PC-9 (cell line): ENCODE data around the gene PFKP. TPM values are rescaled to one million over a fixed set of nuclear protein-coding genes. Genes with fewer than 3 reads are reported as not detected.
A peak's percentile ranks its signal among the peaks of the same experiment; 100 is the strongest.

Experiments used
- BruUV-seq: library from RNA; stranded (reverse); fragments of 400-500 nt; replicated peaks from 2 replicates; lab custom pipeline; 2021; lab: Mats Ljungman, UMichigan
- CTCF ChIA-PET: fragments of 300-600 bp; sonication (Branson Sonifier 250); formaldehyde crosslinking; loops from one replicate; lab custom pipeline; 2022; ENCODE audit warnings: antibody characterized with exemption; lab: Charles Lee
- POLR2A ChIA-PET: fragments of 300-600 bp; sonication (Branson Sonifier 250); formaldehyde crosslinking; loops from one replicate; lab custom pipeline; 2022; ENCODE audit warnings: antibody characterized with exemption; ENCODE audit not compliant: unreplicated experiment; lab: Charles Lee
- DNase-seq, 2 experiments: peaks; one replicate each; pipeline versions ENCODE4 v3.0.0 to v3.0.0-alpha.2; 2015 to 2022; ENCODE audit warnings: mixed read lengths in 1 of 2
- H2AFZ ChIP-seq: fragments of 200-600 bp; sonication (generic); 2 replicates; pipeline ENCODE4 v1.8.1; 2017; ENCODE audit warnings: antibody characterized with exemption
- H3F3A ChIP-seq: fragments of 200-600 bp; sonication (generic); 2 replicates; pipeline ENCODE4 v1.8.1; 2017; ENCODE audit warnings: antibody characterized with exemption, mild to moderate bottlenecking, low read depth; ENCODE audit not compliant: insufficient read depth
- H3K27ac ChIP-seq: fragments of 200-600 bp; sonication (generic); 2 replicates; pipeline ENCODE4 v1.6.1; 2016; ENCODE audit warnings: mixed run types
- H3K27me3 ChIP-seq: fragments of 200-600 bp; sonication (generic); 2 replicates; pipeline ENCODE4 v1.6.1; 2016; ENCODE audit warnings: low read depth, mixed run types; ENCODE audit not compliant: insufficient read depth
- H3K36me3 ChIP-seq: fragments of 200-600 bp; sonication (generic); 2 replicates; pipeline ENCODE4 v1.6.1; 2016; ENCODE audit warnings: low read depth, mixed run types
- H3K4me1 ChIP-seq: fragments of 200-600 bp; sonication (generic); replicated peaks from 2 replicates; pipeline ENCODE4 v1.6.1; 2016; ENCODE audit warnings: mixed run types; ENCODE audit not compliant: insufficient read depth
- H3K4me2 ChIP-seq: fragments of 200-600 bp; sonication (generic); 2 replicates; pipeline ENCODE4 v1.6.1; 2017; ENCODE audit warnings: mixed run types
- H3K4me3 ChIP-seq: fragments of 200-600 bp; sonication (generic); 2 replicates; pipeline ENCODE4 v1.6.1; 2016; ENCODE audit warnings: mixed run types
- H3K79me2 ChIP-seq: fragments of 200-600 bp; sonication (generic); 2 replicates; pipeline ENCODE4 v1.6.1; 2017; ENCODE audit warnings: low read depth, mixed run types
- H3K9me2 ChIP-seq: fragments of 200-600 bp; sonication (generic); 2 replicates; pipeline ENCODE4 v1.8.1; 2017; ENCODE audit warnings: mild to moderate bottlenecking; ENCODE audit not compliant: insufficient read depth
- H3K9me3 ChIP-seq: fragments of 200-600 bp; sonication (generic); 2 replicates; pipeline ENCODE4 v1.8.1; 2016; ENCODE audit warnings: low read depth; ENCODE audit not compliant: insufficient read depth
- H4K20me1 ChIP-seq: fragments of 200-600 bp; sonication (generic); 2 replicates; pipeline ENCODE4 v1.8.1; 2017; ENCODE audit not compliant: insufficient read depth
- EZH2 ChIP-seq: fragments of 200-600 bp; sonication (generic); IDR thresholded peaks from 2 replicates; pipeline ENCODE4 v1.8.0; 2017; ENCODE audit warnings: antibody characterized with exemption, low read depth
- intact Hi-C: fragments of 100-400 bp; cut with micrococcal nuclease; formaldehyde crosslinking; loops from one replicate; pipeline ENCODE4 v1.10.0; 2022; ENCODE audit not compliant: unreplicated experiment
- total RNA-seq: library from RNA; stranded (reverse); gene quantifications from 2 replicates; pipeline ENCODE4 v1.2.3, GENCODE V29; 2021
- TF ChIP-seq, protein P1 (sequence below): fragments of 200-600 bp; sonication (generic); conservative IDR thresholded peaks from 2 replicates; pipeline ENCODE4 v1.6.1; 2017; ENCODE audit warnings: mixed run types, antibody characterized with exemption, mild to moderate bottlenecking, moderate library complexity

PFKP gene
- total RNA-seq, 1 experiment from 2014 or later, result 234 TPM

DNA sequence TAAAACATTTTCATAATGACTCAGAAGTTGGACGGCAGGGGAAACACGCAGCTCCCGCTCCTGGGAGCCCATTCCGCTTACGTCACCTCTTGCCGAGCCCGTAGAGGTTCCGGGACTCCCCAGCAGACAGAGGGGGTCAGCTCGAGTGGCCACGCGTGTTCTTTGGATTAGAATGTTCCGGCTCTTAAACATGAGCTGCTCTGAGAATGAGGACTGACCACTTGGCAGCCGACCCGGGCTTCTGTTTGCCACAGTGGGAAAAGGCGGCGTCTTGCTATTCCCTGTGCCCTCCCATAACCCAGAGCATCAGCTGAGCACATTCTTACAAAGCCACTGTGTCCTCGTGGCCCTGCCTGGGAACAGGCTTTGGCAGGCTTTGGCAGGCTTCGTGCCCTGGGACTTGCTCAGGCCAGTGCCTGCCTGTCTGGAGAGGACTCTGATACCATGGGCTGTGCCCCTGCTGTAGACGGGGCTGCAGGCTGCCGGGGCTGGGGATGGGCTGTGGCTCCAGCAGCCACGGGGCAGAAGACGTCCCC is 40.1 kb downstream of the PFKP start:
- Histone ChIP-seq H4K20me1 (peaks cover 7% of the 10 kb centered on the region; the same call in 1 of the 2 replicates), H3K9me3 (no peaks in the 10 kb centered on the region), H3K27ac (no peak overlapping the region), H3K4me2 (no peak overlapping the region), H3K27me3 (no peaks in the 10 kb centered on the region), H3F3A (peaks cover 4% of the 10 kb centered on the region; the same call in 1 of the 2 replicates), H3K4me1 (no peaks in the 10 kb centered on the region), H3K79me2 (no peaks in the 10 kb centered on the region), H2AFZ (no peak overlapping the region), H3K36me3 (no peaks in the 10 kb centered on the region), H3K4me3 (no peak overlapping the region), H3K9me2 (no peaks in the 10 kb centered on the region)
- TSS peak; percentile 50 for BruUV-seq
- ChIA-PET POLR2A (interaction anchor here (0.6 to 0.7 kb wide), 3 partner anchors 12 to 92 kb away, joined by 3 to 6 read pairs (median 5); no protein-coding TSS in a partner anchor), CTCF (no interaction called here)
- peak in 1 of 2 experiments; percentile 74 for DNase-seq
- no peak for TF ChIP-seq EZH2
- TF ChIP-seq, protein P1, sequence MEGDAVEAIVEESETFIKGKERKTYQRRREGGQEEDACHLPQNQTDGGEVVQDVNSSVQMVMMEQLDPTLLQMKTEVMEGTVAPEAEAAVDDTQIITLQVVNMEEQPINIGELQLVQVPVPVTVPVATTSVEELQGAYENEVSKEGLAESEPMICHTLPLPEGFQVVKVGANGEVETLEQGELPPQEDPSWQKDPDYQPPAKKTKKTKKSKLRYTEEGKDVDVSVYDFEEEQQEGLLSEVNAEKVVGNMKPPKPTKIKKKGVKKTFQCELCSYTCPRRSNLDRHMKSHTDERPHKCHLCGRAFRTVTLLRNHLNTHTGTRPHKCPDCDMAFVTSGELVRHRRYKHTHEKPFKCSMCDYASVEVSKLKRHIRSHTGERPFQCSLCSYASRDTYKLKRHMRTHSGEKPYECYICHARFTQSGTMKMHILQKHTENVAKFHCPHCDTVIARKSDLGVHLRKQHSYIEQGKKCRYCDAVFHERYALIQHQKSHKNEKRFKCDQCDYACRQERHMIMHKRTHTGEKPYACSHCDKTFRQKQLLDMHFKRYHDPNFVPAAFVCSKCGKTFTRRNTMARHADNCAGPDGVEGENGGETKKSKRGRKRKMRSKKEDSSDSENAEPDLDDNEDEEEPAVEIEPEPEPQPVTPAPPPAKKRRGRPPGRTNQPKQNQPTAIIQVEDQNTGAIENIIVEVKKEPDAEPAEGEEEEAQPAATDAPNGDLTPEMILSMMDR, result no peak
- intact Hi-C loops, result loop anchor here (1.0 to 2.0 kb wide), 4 partner anchors 12 to 61 kb away; no protein-coding TSS in a partner anchor

DNA sequence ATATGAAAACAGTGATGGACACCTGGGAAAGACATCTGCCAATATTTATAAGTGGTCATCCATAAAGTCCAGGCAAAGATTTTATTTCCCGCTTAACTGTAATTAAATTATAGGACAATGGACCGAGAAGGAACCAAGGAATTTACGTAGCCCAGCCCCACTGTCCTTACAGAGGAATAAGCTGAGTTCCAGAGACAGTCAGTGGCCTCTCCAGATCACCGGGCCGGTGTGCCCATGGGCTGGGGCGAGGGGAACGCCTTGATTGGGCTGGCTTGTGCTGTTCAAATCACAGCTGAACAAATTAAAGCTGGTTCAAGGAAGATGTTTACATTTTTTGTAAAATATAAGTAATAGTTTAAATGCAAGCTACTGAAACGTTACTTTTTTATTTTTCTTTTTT is 40.7 kb downstream of the PFKP start:
- H3K27me3 ChIP-seq, result no peaks in the 10 kb centered on the region
- no peaks in the 10 kb centered on the region for H3K4me1 ChIP-seq
- H3K27ac ChIP-seq, result no peak overlapping the region
- no peaks in the 10 kb centered on the region for H3K9me3 ChIP-seq
- peaks cover 7% of the 10 kb centered on the region; the same call in 1 of the 2 replicates for H4K20me1 ChIP-seq
- CTCF ChIA-PET, result no interaction called here
- H3K79me2 ChIP-seq, result no peaks in the 10 kb centered on the region
- H3K4me2 ChIP-seq, result no peak overlapping the region
- H3K4me3 ChIP-seq, result no peak overlapping the region
- H2AFZ ChIP-seq, result no peak overlapping the region
- no peaks in the 10 kb centered on the region for H3K9me2 ChIP-seq
- POLR2A ChIA-PET, result interaction anchor here (0.5 kb wide), 1 partner anchor 655 kb away, joined by 3 read pairs; no protein-coding TSS in a partner anchor
- BruUV-seq, result no TSS peak
- peaks cover 4% of the 10 kb centered on the region; the same call in 1 of the 2 replicates for H3F3A ChIP-seq
- no peak for TF ChIP-seq EZH2
- TF ChIP-seq, protein P1, result no peak
- intact Hi-C loops, result no loop called here
- H3K36me3 ChIP-seq, result 0 out of 2 replicates have a peak, but pooled peaks cover 2% of the 10 kb centered on the region
- DNase-seq, result no peak

DNA sequence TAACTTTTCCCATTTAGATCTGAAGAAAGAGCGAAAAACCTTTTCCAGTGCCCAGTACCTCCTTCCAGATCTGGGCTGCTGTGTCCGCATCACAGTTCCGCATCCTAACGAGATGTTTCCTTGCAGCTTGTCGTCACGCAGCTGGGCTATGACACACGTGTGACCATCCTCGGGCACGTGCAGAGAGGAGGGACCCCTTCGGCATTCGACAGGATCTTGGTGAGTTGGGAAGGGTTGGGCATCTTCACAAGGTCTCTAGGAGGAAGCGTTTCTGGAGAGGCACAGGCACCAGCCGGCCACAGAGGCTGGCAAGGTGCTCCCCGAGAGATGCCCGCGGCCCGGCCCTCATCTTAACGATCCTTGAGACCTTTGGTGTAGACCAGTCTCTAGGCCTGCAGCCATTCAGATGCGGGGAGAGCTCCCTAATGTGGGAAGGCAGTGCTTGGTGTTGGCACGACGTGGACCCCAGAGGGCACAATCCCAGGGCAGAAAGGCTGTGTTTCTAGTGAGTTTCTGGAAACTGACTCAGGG is 41.3 kb downstream of the PFKP start:
- TF ChIP-seq EZH2, result no peak
- TF ChIP-seq, protein P1, result no peak
- Histone ChIP-seq H3K4me2 (no peak overlapping the region), H3K4me1 (no peaks in the 10 kb centered on the region), H3K9me2 (no peaks in the 10 kb centered on the region), H3K36me3 (0 out of 2 replicates have a peak, but pooled peaks cover 5% of the 10 kb centered on the region), H3K27ac (no peak overlapping the region), H4K20me1 (peaks cover 7% of the 10 kb centered on the region; the same call in 1 of the 2 replicates), H3K9me3 (no peaks in the 10 kb centered on the region), H2AFZ (no peak overlapping the region), H3K79me2 (no peaks in the 10 kb centered on the region), H3F3A (peaks cover 4% of the 10 kb centered on the region; the same call in 1 of the 2 replicates), H3K27me3 (no peaks in the 10 kb centered on the region), H3K4me3 (no peak overlapping the region)
- no TSS peak for BruUV-seq
- intact Hi-C loops, result no loop called here
- CTCF ChIA-PET, result no interaction called here
- no peak for DNase-seq
- POLR2A ChIA-PET, result interaction anchor here (0.5 kb wide), 1 partner anchor 655 kb away, joined by 3 read pairs; no protein-coding TSS in a partner anchor
